Endothelial cell (in vitro differentiated cells): Measurements from ENCODE around the gene MACROD2. TPM values are rescaled to one million over a fixed set of nuclear protein-coding genes. Genes with fewer than 3 reads are reported as not detected.

Experiments used
- DNase-seq: peaks from one replicate; pipeline ENCODE4 v3.0.0; 2021; ENCODE audit warnings: low spot score
- H3K27ac Mint-ChIP-seq: one replicate; pipeline ENCODE4 v1.8.0; 2021; ENCODE audit warnings: mixed read lengths, inconsistent platforms; ENCODE audit not compliant: unreplicated experiment
- H3K27me3 Mint-ChIP-seq: one replicate; pipeline ENCODE4 v1.8.0; 2021; ENCODE audit warnings: mild to moderate bottlenecking, moderate library complexity, mixed read lengths, inconsistent platforms; ENCODE audit not compliant: unreplicated experiment
- H3K36me3 Mint-ChIP-seq: one replicate; pipeline ENCODE4 v1.8.0; 2021; ENCODE audit warnings: mild to moderate bottlenecking, low read depth, mixed read lengths, inconsistent platforms; ENCODE audit not compliant: unreplicated experiment
- H3K4me1 Mint-ChIP-seq: one replicate; pipeline ENCODE4 v1.8.0; 2021; ENCODE audit warnings: mild to moderate bottlenecking, mixed read lengths, inconsistent platforms; ENCODE audit not compliant: unreplicated experiment
- H3K4me3 Mint-ChIP-seq: one replicate; pipeline ENCODE4 v1.8.0; 2021; ENCODE audit warnings: mild to moderate bottlenecking, mixed read lengths, inconsistent platforms; ENCODE audit not compliant: unreplicated experiment
- H3K9me3 Mint-ChIP-seq: one replicate; pipeline ENCODE4 v1.8.0; 2021; ENCODE audit warnings: mixed read lengths, inconsistent platforms; ENCODE audit not compliant: unreplicated experiment
- total RNA-seq: library from RNA; stranded (reverse); fragmentation: NEBNext Ultra II Directional; extraction: Animal tissue kit (Norgen Biotek cat#: 25700); gene quantifications from one replicate; pipeline ENCODE4 v1.2.1, GENCODE V29; 2021; ENCODE audit not compliant: unreplicated experiment
- TF ChIP-seq, protein P1 (sequence below): fragments of 200-600 bp; sonication (generic); IDR thresholded peaks from one replicate; pipeline ENCODE4 v1.5.0; 2021; ENCODE audit warnings: antibody characterized with exemption; ENCODE audit not compliant: unreplicated experiment

Gene MACROD2
- total RNA-seq, 1 donor from 2014 or later = 6.4 TPM

DNA sequence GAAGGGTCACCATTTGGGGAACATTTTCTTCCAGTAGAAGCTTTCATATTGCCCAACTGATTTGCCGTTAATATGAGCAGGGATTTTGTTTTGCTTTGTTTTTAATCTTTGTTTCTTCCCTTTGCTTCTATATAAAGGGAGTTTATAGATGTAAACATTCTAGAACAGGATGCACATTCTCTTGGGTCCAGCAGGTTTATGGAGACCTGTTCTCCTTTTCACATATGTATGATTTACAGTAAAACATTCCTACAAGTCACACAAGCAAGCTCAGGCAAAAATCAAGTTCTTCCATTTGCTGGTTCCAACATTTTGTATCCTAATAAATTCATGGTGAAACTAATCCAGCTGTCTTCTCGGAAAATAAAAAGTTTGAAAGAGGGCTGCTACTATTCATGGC is 1424.5 kb downstream of the MACROD2 start:
- Mint-ChIP-seq H3K36me3 (no peaks in the 10 kb centered on the region), H3K9me3 (no peaks in the 10 kb centered on the region), H3K4me3 (no peak overlapping the region), H3K27me3 (no peaks in the 10 kb centered on the region), H3K4me1 (no peaks in the 10 kb centered on the region), H3K27ac (no peak overlapping the region)
- TF ChIP-seq, protein P1, sequence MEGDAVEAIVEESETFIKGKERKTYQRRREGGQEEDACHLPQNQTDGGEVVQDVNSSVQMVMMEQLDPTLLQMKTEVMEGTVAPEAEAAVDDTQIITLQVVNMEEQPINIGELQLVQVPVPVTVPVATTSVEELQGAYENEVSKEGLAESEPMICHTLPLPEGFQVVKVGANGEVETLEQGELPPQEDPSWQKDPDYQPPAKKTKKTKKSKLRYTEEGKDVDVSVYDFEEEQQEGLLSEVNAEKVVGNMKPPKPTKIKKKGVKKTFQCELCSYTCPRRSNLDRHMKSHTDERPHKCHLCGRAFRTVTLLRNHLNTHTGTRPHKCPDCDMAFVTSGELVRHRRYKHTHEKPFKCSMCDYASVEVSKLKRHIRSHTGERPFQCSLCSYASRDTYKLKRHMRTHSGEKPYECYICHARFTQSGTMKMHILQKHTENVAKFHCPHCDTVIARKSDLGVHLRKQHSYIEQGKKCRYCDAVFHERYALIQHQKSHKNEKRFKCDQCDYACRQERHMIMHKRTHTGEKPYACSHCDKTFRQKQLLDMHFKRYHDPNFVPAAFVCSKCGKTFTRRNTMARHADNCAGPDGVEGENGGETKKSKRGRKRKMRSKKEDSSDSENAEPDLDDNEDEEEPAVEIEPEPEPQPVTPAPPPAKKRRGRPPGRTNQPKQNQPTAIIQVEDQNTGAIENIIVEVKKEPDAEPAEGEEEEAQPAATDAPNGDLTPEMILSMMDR = no peak
- DNase-seq = no peak

DNA sequence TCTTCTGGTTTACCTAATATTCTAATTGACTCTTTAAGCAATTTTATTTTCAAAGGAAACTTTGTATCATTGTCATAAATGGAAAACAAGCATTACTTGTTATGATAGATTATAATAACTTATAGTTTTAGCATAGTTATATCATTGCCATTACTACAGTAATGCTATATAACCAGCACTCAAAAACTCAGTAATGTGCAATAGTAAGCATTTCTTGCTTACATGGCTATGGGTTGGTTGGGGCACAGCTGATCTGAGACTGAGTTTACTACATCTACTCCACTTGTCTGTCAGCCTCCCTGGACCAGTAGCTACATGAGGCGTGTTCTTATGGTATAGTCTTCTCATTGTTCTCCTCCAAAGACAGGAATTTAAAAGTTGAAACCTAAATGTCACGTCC is 1427.7 kb downstream of the MACROD2 start:
- H3K27me3 Mint-ChIP-seq = no peaks in the 10 kb centered on the region
- H3K9me3 Mint-ChIP-seq = peaks cover under 1% of the 10 kb centered on the region
- H3K27ac Mint-ChIP-seq = no peak overlapping the region
- DNase-seq = no peak
- TF ChIP-seq, protein P1 = no peak
- no peaks in the 10 kb centered on the region for H3K36me3 Mint-ChIP-seq
- H3K4me1 Mint-ChIP-seq = no peaks in the 10 kb centered on the region
- no peak overlapping the region for H3K4me3 Mint-ChIP-seq

DNA sequence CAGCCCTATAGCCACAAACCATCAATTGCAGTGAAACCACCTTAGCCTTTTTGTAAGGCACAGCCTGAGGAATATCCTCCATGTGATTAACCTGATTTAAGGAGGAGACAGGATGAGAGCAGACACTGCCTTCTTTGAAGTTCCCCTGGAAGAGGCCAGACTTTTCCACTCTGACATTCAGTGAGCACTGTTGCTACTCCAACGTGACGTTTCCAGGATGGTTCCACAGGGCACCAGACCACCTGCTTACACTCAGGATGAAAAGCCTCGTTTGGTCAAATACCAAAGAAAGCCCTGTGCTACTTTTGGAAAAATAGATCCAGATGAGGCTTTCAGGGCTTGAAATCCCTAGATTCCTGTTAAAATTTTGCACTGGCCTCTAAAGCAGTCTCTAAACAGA is 1444.2 kb downstream of the MACROD2 start:
- Mint-ChIP-seq H3K27ac (no peak overlapping the region), H3K4me3 (no peak overlapping the region), H3K36me3 (no peaks in the 10 kb centered on the region), H3K4me1 (peaks cover 2% of the 10 kb centered on the region), H3K27me3 (no peaks in the 10 kb centered on the region), H3K9me3 (no peaks in the 10 kb centered on the region)
- DNase-seq = no peak
- TF ChIP-seq, protein P1 = no peak

DNA sequence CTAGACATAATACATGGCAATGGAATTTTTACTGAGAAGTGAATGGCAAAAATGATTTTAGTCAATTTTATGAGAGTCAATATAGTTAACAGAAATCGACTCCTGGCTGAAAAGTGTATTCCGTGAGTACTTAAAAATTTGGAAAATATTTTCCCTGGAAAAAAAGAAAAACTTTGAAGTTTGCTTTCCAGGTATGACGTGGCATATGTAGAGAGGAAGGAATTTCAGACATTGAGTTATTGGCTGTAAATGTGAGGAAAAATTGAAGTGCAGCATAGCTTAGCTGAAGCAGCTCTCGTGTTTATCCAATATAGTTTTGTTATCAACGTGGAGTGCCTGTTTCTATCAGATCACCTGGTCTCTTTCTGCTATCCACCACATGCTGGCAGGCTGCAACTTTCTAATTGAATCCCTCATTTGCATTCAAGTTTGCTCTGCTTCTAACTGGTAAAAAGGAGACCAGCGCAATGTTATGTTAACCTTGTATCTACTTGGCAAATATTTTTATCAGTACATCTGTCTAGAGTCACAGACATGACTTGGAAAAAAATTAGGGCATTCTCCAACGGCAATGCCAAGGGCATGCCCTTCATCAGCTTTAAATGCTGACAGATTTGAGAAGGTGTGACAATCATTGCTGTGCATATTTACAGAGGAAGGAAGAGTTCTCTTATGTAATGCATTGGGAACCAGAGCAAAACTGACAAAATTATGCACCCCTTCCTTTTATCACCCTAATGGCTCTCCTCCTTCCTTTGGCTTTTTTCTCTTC is 1444.9 kb downstream of the MACROD2 start:
- DNase-seq = no peak
- TF ChIP-seq, protein P1 = no peak
- H3K9me3 Mint-ChIP-seq = no peaks in the 10 kb centered on the region
- no peaks in the 10 kb centered on the region for H3K27me3 Mint-ChIP-seq
- no peaks in the 10 kb centered on the region for H3K36me3 Mint-ChIP-seq
- no peak overlapping the region for H3K4me3 Mint-ChIP-seq
- no peak overlapping the region for H3K27ac Mint-ChIP-seq
- H3K4me1 Mint-ChIP-seq = peaks cover 2% of the 10 kb centered on the region

DNA sequence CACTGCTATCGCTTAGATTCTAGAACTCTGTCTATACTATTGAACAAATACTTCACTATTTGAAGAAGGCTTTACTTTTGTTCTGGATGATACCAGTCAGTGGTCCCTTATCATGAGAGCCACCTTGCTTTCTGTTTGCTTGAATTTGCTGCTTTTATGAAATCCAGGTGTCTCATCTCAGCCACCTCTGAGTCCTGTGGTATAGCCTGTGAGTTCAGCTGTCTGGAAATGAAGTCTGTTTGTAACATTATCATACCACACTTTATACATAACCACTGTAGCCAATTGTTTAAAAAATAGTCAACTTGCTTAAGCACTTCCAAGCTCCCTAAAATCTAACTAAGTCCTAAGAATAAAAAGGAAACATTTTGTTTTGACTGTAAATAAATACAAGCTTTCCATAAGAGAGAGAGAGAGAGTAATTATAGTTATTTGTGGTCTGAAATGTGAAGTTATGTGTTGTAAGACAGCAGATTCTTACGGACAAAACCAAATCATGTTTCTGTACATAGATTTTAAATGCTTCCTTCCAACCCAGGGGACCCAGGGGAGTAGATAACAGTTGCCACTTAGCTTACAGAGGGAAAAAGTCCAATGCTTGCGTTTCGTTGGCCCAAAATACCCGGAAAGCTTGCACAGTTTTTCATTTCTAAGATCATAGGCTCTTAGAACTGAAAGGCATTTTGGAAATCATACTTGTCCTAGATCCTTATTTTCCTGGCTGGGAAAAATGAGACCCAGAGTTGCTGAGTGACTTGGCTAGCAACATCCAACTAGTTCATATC is 1449.9 kb downstream of the MACROD2 start:
- no peak for DNase-seq
- H3K27ac Mint-ChIP-seq = no peak overlapping the region
- peaks cover 2% of the 10 kb centered on the region for H3K27me3 Mint-ChIP-seq
- TF ChIP-seq, protein P1 = no peak
- no peaks in the 10 kb centered on the region for H3K36me3 Mint-ChIP-seq
- peaks cover 17% of the 10 kb centered on the region for H3K4me1 Mint-ChIP-seq
- H3K9me3 Mint-ChIP-seq = no peaks in the 10 kb centered on the region
- H3K4me3 Mint-ChIP-seq = no peak overlapping the region
